Fibroblast of villous mesenchyme (primary cell): ENCODE results near the gene IL1RAP. TPM values are rescaled to one million over a fixed set of nuclear protein-coding genes. Genes with fewer than 3 reads are reported as not detected.

Source experiments
- DNase-seq: peaks from one replicate; pipeline ENCODE4 v3.0.0-alpha.2; 2010; ENCODE audit warnings: low read depth
- H3K4me3 ChIP-seq: 2 replicates; pipeline ENCODE4 v1.5.1; 2011; ENCODE audit warnings: low read depth, mild to moderate bottlenecking, low read length
- total RNA-seq: library from RNA; depleted of rRNA; stranded (reverse); fragments of >200 nt; gene quantifications from 2 replicates; pipeline ENCODE4 v1.2.3, GENCODE V29; 2012
- TF ChIP-seq, protein P1 (sequence below): IDR thresholded peaks from 2 replicates; pipeline ENCODE4 v1.5.1; 2012; ENCODE audit warnings: low read depth, mild to moderate bottlenecking, low read length; ENCODE audit not compliant: insufficient read depth

The IL1RAP gene
- total RNA-seq, 1 donor, result 28.1 TPM

GRCh38 chr3:190618330-190619030 is 104.6 kb downstream of the IL1RAP start:
- TF ChIP-seq, protein P1, sequence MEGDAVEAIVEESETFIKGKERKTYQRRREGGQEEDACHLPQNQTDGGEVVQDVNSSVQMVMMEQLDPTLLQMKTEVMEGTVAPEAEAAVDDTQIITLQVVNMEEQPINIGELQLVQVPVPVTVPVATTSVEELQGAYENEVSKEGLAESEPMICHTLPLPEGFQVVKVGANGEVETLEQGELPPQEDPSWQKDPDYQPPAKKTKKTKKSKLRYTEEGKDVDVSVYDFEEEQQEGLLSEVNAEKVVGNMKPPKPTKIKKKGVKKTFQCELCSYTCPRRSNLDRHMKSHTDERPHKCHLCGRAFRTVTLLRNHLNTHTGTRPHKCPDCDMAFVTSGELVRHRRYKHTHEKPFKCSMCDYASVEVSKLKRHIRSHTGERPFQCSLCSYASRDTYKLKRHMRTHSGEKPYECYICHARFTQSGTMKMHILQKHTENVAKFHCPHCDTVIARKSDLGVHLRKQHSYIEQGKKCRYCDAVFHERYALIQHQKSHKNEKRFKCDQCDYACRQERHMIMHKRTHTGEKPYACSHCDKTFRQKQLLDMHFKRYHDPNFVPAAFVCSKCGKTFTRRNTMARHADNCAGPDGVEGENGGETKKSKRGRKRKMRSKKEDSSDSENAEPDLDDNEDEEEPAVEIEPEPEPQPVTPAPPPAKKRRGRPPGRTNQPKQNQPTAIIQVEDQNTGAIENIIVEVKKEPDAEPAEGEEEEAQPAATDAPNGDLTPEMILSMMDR, result no peak
- no peak for DNase-seq
- no peak overlapping the region for H3K4me3 ChIP-seq

DNA sequence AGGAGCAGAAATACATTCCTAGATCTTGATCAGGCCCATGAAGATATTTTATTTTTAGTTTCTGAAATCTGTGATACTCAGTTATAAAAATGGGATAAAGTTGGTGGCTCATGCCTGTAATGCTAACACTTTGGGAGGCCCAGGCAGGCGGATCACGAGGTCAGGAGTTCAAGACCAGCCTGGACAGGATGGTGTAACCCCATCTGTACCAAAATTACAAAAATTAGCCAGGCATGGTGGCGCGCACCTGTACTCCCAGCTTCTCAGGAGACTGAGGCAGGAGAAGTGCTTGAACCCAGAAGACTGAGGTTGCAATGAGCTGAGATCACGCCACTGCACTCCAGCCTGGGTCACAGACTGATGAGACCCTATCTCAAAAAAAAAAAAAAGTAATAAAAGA is 105.5 kb downstream of the IL1RAP start:
- no peak overlapping the region for H3K4me3 ChIP-seq
- TF ChIP-seq, protein P1, result no peak
- DNase-seq, result no peak

- DNase-seq, result no peak
- TF ChIP-seq, protein P1, result no peak
Observed at GRCh38 chr3:190619761-190620160, 105.9 kb downstream of the IL1RAP start.

GRCh38 chr3:190620886-190621608 is 107.2 kb downstream of the IL1RAP start:
- no peak overlapping the region for H3K4me3 ChIP-seq
- peak; percentile 35 for DNase-seq
- TF ChIP-seq, protein P1, result no peak

More at GRCh38 chr3:190619761-190620160, 105.9 kb downstream of the IL1RAP start:
- H3K4me3 ChIP-seq, result no peak overlapping the region

DNA sequence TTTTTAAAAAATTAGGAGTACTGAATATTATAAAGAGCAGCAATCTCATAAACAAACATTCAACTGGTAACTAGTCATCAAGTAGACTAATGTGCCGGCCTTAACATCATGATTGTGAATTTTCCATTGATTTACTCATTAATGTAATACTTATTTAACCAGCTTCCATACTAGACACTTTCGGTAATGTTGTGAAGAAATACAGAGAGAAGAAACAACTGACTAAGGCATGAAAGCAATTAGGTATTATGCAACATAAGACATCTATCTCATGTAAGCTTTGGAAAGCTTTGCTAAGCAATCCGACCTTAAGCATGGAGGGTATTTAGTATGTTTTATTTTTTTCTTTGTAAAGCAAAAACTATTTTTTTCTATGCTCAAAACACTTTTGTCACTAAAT is 108.0 kb downstream of the IL1RAP start:
- peak; percentile 75 for DNase-seq
- H3K4me3 ChIP-seq, result no peak overlapping the region
- TF ChIP-seq, protein P1, result no peak

GRCh38 chr3:190624282-190624681 is 110.4 kb downstream of the IL1RAP start:
- DNase-seq, result no peak
- TF ChIP-seq, protein P1, result no peak
- H3K4me3 ChIP-seq, result no peak overlapping the region
